Mononuclear cell (primary cell): Measurements from ENCODE around the gene KCNQ2. TPM values are rescaled to one million over a fixed set of nuclear protein-coding genes. Genes with fewer than 3 reads are reported as not detected.
"Not testable (repeated sequence)": the region's sequence is repeated elsewhere in the genome, so short reads cannot be mapped to it uniquely, and the experiment has no call there.

Experiments used
- H3K27me3 ChIP-seq: 2 replicates; pipeline ENCODE4 v1.6.0; 2011; ENCODE audit warnings: low read length, control low read depth; ENCODE audit not compliant: insufficient read depth
- H3K4me1 ChIP-seq: 2 replicates; pipeline ENCODE4 v1.5.1; 2011; ENCODE audit warnings: mild to moderate bottlenecking, low read length, control low read depth; ENCODE audit not compliant: insufficient read depth
- H3K4me3 ChIP-seq: 2 replicates; pipeline ENCODE4 v1.5.1; 2011; ENCODE audit warnings: mild to moderate bottlenecking, low read length, moderate library complexity
- H3K9me3 ChIP-seq: 2 replicates; pipeline ENCODE4 v1.5.1; 2011; ENCODE audit warnings: low read depth, mild to moderate bottlenecking, control low read depth, low read length
- total RNA-seq: library from RNA; depleted of rRNA; stranded (reverse); fragments of >200 nt; gene quantifications from one replicate; pipeline ENCODE4 v1.2.3, GENCODE V29; 2012

KCNQ2 gene
- total RNA-seq, 1 donor: under 0.01 TPM

DNA sequence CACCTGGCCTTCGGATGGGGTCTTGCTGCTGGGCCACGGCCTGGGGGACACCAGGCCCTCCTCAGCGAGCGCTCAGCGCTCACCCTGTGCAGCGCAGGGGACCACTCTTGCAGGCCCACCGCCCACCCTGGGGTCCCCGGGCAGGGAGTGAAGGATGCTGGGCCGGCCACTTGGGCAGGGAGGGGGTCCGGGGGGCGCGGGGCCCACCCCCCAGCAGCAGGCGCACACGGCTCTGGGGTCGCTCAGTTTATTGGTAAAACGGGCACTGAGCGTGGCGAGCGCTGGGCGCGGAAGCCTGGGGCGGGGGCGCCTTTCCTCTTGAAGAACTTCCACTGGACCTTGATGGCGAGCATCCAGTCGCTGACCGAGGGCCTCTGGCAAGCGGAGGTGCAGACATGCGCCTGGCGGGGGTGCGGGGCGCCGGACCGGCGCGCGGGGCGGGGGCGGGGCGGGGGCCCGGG lies 15.4 kb upstream of the KCNQ2 start:
- Histone ChIP-seq H3K9me3 (no peaks in the 10 kb centered on the region), H3K4me3 (no peak overlapping the region), H3K4me1 (no peaks in the 10 kb centered on the region), H3K27me3 (peaks cover 8% of the 10 kb centered on the region)

DNA sequence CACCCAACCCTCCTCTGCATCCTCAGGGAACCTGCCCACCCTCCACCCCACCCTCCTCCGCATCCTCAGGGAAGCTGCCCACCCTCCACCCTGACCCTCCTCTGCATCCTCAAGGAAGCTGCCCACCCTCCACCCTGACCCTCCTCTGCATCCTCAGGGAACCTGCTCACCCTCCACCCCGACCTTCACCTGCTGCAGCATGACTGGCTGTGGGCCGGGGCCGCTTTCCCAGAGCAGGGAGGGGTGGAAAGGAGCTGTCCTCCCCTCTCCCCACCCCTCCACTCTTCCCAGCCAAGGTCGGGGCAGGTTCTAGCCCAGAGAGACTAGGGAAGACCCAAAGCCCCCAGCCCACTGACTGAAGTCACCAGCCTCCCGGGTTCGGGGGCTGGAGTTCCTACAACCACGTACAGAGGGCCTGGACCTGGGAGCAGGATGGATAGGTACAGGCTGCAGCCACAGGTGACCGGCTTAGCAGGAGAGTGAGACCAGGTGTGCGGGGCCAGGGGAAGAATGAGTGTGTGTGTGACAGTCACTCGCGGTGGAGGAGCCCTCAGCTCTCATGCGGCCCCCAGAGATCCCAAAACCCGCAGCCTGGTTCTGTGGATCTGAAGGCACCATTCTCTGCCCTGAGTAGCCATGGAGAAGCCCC lies 14.8 kb upstream of the KCNQ2 start:
- Histone ChIP-seq H3K9me3 (no peaks in the 10 kb centered on the region), H3K4me1 (no peaks in the 10 kb centered on the region), H3K27me3 (peaks cover 8% of the 10 kb centered on the region), H3K4me3 (no peak overlapping the region)

DNA sequence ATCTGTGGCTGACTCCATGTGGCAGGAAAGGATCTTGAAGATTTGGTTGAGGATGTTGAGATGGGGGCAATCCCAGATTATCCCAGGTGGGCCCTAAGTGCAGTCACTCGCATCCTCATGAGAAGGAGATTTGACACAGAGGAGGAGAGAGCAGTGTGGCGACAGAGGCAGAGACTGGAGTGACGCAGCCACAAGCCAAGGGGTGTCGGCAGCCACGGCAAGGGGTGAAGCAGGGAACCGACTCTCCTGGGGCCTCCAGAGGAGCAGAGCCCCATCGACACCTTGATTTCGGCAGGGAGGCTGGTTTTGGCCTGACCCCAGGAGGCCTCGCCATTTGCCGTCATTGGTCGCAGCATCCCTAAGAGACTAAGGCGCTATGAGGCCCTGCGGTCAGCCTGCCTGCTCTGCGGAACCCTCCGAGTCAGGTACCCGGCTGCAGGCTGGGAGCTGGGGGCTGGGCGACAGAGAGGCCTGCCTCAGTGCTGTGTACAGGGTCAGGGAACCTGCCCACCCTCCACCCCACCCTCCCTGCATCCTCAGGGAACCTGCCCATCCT lies 13.9 kb upstream of the KCNQ2 start:
- no peaks in the 10 kb centered on the region for H3K9me3 ChIP-seq
- H3K27me3 ChIP-seq: peaks cover 8% of the 10 kb centered on the region
- no peak overlapping the region for H3K4me3 ChIP-seq
- no peaks in the 10 kb centered on the region for H3K4me1 ChIP-seq

DNA sequence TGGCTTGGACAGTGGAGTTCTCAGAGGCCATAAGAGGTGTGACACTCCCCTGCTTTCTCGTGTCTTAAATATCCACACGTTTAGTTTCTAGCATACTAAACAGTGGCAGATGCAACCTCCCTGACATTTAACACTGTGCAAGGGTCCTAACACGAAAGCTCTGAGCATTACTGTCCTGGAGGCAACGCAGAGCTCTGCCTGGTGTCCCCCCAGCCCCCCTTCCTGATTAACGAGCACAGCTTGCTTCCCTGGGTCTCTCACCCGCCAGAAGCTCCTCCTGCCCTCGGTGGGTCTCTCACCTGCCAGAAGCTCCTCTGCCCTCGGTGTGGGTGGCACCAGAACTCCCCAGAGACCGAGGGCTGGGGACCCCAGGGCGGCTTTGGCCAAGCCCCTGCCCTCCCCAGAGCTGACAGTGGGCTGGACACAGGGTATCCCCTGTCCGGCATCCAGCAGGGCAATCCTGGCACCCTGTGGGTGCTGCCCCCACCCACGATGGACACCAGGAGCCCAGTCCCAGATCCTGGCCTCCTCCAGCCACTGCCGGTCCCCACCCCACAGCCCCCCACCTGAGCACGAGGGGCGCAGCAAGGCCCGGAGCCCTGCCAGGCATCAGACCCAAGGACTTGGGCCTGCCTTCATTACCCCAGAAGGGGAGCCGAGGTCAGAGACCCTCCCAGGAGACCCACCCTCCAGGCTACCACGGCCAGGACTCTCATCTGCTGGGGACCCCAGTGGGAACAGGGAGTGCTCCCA lies 12.4 kb upstream of the KCNQ2 start:
- H3K27me3 ChIP-seq: peaks cover 8% of the 10 kb centered on the region
- H3K4me3 ChIP-seq: no peak overlapping the region
- no peaks in the 10 kb centered on the region for H3K9me3 ChIP-seq
- no peaks in the 10 kb centered on the region for H3K4me1 ChIP-seq

DNA sequence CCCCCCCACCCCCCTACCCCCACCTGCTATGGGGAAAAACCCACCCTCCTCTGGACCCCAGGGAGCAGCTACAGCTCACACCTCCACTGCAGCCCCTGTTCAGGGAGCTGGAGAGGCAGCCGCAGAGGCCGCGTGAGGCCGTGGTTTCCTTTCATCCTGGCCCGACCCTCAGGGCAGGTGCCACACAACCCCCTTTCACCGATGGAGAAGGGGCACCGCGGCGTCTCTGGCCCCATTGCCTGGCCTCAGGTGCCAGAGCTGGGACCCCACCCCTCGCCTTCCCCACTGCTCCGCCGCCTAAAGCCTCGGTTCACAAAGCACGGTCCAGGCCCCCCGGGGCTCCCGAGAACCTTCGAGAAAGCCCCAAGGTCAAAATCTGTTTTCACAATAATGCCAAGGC lies 11.8 kb upstream of the KCNQ2 start:
- H3K27me3 ChIP-seq: peaks cover 8% of the 10 kb centered on the region
- no peaks in the 10 kb centered on the region for H3K9me3 ChIP-seq
- no peaks in the 10 kb centered on the region for H3K4me1 ChIP-seq
- no peak overlapping the region for H3K4me3 ChIP-seq

DNA sequence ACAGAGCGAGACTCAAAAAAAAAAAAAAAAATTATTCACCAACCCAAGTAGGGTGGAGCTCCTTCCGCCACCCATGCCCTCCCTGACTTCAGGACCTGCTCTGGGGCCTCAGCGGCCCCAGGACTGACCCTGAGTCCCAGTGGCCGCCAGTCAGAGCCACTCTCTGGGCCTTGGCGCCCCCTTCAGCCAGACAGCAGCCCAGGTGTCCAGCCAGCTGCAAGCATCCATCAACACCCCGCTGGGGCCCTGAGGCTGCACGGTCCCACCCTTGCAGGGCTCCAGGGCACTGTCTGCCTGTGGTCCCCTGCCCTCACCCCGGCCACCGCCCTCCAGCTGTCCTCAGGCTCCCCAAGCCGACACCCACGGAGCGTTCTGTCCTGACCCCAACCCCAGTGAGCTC lies 11.4 kb upstream of the KCNQ2 start:
- Histone ChIP-seq H3K4me3 (no peak overlapping the region), H3K9me3 (no peaks in the 10 kb centered on the region), H3K4me1 (no peaks in the 10 kb centered on the region), H3K27me3 (peaks cover 8% of the 10 kb centered on the region)

DNA sequence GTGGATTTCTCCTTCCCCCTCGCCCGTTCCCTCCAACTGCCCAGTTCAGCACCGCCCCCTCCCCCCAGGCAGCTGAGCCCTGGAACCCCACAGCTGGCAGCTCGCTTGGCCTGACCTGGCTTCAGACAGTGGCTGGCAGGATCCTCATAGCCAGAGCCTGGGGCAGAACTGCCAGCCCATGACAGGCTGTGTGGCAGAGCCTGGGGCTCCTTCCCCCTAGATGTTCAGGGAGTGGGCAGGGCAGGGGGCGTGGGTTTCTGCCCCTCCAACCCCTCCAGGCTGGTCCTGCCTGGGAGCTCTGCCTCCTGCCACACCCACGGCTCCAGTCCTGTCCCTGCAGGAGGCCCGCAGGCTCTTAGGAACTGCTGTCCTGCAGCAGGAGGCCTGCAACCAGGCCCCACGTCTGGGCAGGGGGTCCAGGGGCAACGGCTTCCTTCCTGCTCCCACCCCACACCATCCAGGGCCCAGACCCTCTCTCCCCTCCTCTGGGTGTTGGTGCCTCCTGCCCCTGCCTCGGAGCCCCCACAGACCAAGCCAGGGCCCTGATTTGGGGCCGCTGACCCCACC lies 9.6 kb upstream of the KCNQ2 start:
- Histone ChIP-seq H3K27me3 (peaks cover under 1% of the 10 kb centered on the region), H3K4me1 (no peaks in the 10 kb centered on the region), H3K4me3 (no peak overlapping the region), H3K9me3 (no peaks in the 10 kb centered on the region)

DNA sequence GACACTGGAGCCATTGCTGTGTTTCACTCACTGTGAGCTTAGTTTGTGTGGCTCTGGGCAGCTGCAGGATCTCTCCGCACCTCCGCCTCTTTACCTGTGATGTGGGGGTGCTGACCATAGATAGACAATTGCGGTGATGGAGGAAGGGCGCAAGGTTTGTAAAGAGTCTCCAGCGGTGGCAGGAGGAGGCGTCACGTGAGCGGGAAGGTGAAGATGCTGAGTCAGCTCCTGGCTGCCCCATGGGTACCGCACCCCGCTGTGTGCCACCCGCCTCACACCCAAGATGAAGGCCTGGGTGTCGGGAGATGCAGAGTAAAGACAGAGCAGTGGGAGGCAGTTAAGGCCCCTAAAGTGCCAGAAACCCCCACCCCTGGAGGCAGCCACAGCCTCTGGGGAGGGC lies 9.0 kb upstream of the KCNQ2 start:
- no peak overlapping the region for H3K4me3 ChIP-seq
- H3K27me3 ChIP-seq: no peaks in the 10 kb centered on the region
- no peaks in the 10 kb centered on the region for H3K4me1 ChIP-seq
- no peaks in the 10 kb centered on the region for H3K9me3 ChIP-seq

DNA sequence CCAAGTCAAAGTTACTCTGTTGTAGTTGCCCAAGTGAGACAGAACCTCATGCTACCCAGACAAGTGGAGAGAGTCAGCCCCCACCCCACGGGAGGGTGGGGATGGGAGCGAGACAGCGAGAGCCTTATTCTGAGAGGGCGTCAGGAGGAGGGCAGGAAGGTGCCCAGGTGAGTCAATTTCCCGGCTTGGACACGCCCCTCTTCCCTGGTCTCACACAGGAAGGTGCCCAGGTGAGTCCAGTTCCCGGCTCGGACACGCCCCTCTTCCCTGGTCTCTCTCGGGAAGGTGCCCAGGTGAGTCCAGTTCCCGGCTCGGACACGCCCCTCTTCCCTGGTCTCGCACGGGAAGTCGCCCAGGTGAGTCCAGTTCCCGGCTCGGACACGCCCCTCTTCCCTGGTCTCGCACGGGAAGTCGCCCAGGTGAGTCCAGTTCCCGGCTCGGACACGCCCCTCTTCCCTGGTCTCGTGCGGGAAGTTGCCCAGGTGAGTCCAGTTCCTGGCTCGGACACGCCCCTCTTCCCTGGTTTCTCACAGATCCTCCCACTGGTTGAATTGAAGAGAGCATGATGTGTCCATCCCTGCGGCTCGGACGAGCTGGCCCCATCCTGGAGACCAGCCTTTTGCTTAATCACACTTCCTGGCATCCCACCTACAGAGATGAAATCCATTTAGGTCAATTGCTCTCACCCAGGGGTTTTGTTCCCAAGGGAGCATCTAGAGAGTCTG lies 7.4 kb upstream of the KCNQ2 start:
- not testable (repeated sequence) for H3K4me1 ChIP-seq, H3K4me3 ChIP-seq, H3K9me3 ChIP-seq, H3K27me3 ChIP-seq

DNA sequence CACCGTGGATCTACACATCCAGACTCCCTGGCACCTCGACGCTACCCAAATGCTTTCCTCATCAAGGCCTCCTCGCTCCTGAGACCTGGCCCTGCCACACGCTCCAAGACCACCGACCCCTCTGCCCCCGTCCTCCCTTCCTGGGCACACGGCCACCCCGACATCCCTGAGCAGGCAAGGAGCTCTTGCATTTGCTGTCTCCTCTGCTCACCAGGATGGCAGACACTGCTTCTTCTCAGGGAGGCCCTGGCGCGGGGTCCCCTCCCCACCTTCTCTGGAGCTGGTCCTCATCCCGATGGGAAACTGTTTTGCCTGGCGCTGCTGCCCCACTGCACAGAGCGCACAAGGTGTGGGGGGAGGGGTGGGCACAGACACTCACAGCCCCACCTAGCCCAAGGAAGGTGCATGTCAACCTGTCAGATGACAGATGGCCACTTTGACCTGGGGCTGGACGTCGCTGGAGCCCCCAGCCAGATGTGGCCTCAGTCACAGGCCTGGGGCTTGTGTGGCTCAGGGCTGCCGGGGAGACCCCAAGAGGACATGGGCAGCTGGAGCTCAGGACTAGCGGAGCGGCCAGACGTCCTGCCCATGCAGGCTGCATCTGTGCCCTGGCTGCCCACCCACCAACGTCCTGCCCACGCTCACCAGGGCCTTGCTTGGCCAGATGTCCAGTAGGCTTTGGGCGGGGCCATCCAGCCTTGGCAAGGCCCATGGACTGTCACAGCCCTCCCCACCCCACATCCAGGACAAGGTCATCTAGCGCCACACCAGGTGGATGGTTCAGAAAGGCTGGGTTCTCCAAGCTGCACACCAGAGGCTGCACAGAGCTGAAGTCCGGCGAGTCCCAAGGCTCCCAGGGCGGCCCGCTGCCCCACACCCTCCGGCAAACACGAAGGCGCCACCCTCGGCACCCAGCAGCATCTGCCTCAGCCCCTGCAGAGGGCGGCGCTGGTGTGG lies 6.2 kb upstream of the KCNQ2 start:
- peaks cover 13% of the 10 kb centered on the region for H3K27me3 ChIP-seq
- no peaks in the 10 kb centered on the region for H3K9me3 ChIP-seq
- H3K4me1 ChIP-seq: no peaks in the 10 kb centered on the region
- no peak overlapping the region for H3K4me3 ChIP-seq

DNA sequence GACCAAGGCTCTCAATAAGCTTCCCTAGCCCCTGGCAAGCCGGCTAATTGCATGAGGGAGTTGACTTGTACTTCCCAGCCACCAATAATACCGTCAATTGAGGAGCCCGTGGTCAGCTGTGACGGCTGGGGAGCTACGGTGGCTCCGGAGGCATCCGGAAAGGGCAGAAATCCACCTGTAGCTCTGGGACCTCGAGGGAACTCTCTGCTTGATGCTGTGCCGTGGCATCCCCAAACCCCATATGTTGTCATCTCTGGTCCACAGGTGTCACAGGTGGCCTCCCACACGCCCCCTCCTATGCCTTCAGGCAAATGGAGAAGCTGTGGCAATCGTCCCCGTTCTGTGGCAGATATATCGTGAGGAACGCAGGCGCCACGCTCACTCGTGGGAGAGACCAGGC lies 5.5 kb upstream of the KCNQ2 start:
- peaks cover 20% of the 10 kb centered on the region for H3K27me3 ChIP-seq
- H3K4me1 ChIP-seq: no peaks in the 10 kb centered on the region
- H3K9me3 ChIP-seq: no peaks in the 10 kb centered on the region
- H3K4me3 ChIP-seq: no peak overlapping the region

DNA sequence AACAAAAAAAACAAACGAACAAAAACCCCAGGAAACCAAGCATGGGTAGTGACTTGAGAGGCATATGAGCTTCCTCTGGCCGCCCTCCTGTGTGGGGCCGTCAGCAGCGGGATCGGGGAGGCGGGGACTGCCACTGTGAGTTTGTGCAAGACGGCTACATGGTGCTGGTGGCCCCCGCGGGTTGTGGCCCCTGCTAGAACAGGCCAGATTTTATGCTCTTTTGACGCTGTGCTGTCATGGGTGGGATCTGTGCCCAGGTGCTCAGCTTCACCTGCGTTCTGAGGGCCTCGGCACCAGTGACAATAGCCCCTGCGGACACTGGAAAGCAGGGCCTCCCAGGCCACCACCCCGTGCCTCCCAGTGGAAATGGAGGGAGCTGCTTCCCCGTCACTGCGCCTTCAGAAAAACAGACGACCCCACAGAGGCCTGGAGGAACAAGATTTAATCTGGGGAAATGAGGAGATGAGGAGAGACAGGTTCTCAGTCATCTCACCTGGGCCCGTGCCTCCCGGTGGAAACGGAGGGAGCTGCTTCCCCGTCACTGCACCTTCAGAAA lies 4.7 kb upstream of the KCNQ2 start:
- Histone ChIP-seq H3K4me1 (peaks cover under 1% of the 10 kb centered on the region), H3K9me3 (no peaks in the 10 kb centered on the region), H3K4me3 (no peak overlapping the region), H3K27me3 (peaks cover 20% of the 10 kb centered on the region)

DNA sequence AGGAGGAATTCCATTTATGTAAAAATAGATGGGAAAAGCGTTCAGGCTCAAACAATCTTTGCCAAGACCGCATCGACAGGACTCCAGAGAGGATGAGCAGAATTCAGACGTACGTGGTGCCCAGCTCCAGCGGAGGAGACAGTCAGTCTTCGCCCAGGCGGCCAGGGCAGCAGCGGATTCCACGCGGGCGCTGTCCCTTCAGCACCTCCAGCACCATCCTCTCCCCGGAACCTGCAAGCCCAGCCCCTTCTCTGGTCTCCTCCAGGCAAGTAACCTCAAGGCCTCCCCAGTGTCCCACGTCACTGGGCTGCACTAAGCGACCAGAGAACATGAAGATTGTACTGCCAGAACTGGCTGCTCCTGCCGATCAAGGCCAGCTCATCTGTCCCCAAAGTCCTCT lies 2.8 kb upstream of the KCNQ2 start:
- Histone ChIP-seq H3K4me3 (no peak overlapping the region), H3K4me1 (peaks cover 5% of the 10 kb centered on the region), H3K27me3 (peaks cover 25% of the 10 kb centered on the region), H3K9me3 (no peaks in the 10 kb centered on the region)
